HL-60 (cell line): ENCODE measurements around the gene PTGS1.

Experiments
- SPI1 ChIP-seq: IDR thresholded peaks from 2 replicates; pipeline ENCODE4 v1.6.1; 2012; ENCODE audit warnings: low read depth, mild to moderate bottlenecking, borderline replicate concordance
- TF ChIP-seq, protein P1 (sequence below): IDR thresholded peaks from one replicate; pipeline ENCODE4 v1.5.1; 2011; ENCODE audit warnings: low read length, control low read depth, inconsistent platforms; ENCODE audit not compliant: insufficient read depth

DNA sequence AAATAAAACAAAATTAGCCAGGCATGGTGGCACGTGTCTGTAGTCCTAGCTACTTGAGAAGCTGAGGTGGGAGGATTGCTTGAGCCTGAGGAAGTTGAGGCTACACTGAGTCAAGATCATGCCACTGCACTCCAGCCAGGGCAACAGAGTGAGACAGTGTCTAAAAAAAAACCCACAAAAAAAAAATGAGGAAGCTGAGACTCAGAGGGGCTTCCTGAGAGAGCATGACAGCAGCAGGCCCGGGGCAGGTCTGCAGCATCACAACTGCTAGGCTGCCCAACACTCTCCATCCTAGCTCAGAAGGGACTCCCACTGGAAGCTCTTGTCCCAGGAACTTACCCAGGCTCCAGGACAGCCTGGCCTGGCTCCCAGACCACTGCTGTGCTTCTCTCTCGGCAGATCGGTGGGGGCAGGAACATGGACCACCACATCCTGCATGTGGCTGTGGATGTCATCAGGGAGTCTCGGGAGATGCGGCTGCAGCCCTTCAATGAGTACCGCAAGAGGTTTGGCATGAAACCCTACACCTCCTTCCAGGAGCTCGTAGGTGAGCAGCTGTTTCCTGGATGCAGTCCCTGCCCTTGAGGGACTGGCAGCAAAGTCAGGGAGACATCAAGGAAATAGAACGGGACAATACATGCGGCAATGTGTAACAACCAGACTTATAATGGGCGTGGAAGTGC is 19.1 kb downstream of the PTGS1 start:
- TF ChIP-seq, protein P1, sequence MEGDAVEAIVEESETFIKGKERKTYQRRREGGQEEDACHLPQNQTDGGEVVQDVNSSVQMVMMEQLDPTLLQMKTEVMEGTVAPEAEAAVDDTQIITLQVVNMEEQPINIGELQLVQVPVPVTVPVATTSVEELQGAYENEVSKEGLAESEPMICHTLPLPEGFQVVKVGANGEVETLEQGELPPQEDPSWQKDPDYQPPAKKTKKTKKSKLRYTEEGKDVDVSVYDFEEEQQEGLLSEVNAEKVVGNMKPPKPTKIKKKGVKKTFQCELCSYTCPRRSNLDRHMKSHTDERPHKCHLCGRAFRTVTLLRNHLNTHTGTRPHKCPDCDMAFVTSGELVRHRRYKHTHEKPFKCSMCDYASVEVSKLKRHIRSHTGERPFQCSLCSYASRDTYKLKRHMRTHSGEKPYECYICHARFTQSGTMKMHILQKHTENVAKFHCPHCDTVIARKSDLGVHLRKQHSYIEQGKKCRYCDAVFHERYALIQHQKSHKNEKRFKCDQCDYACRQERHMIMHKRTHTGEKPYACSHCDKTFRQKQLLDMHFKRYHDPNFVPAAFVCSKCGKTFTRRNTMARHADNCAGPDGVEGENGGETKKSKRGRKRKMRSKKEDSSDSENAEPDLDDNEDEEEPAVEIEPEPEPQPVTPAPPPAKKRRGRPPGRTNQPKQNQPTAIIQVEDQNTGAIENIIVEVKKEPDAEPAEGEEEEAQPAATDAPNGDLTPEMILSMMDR: no peak
- TF ChIP-seq SPI1: no peak
